Right forelimb (tissue), 1 donor: Measurements from ENCODE around the gene SESTD1.

Source experiments
- DNase-seq: peaks from one replicate; pipeline ENCODE4 v3.0.0-alpha.2; 2018

The SESTD1 gene

GRCh38 chr2:179181002-179181401 lies 83.6 kb downstream of the SESTD1 start:
- DNase-seq, result no peak

GRCh38 chr2:179180242-179180641 lies 84.4 kb downstream of the SESTD1 start:
- no peak for DNase-seq

GRCh38 chr2:179179719-179180118 lies 84.9 kb downstream of the SESTD1 start:
- no peak for DNase-seq

- DNase-seq, result no peak
These were observed 86.9 kb downstream of the SESTD1 start for GRCh38 chr2:179177694-179178093.

GRCh38 chr2:179174240-179174639 lies 90.4 kb downstream of the SESTD1 start:
- no peak for DNase-seq

GRCh38 chr2:179172894-179173293 lies 91.7 kb downstream of the SESTD1 start:
- no peak for DNase-seq

GRCh38 chr2:179171371-179171770 lies 93.3 kb downstream of the SESTD1 start:
- no peak for DNase-seq

- no peak for DNase-seq
These were observed 93.7 kb downstream of the SESTD1 start for GRCh38 chr2:179170901-179171300.

- no peak for DNase-seq
These were observed 99.2 kb downstream of the SESTD1 start for GRCh38 chr2:179165356-179166000.

GRCh38 chr2:179141206-179141605 lies 123.4 kb downstream of the SESTD1 start:
- DNase-seq, result no peak

- DNase-seq, result no peak
These were observed 124.1 kb downstream of the SESTD1 start for GRCh38 chr2:179140571-179140970.

- no peak for DNase-seq
These were observed 125.1 kb downstream of the SESTD1 start for GRCh38 chr2:179139506-179139905.

GRCh38 chr2:179137200-179137759 lies 127.4 kb downstream of the SESTD1 start:
- DNase-seq, result no peak

GRCh38 chr2:179133016-179133415 lies 131.6 kb downstream of the SESTD1 start:
- DNase-seq, result no peak

GRCh38 chr2:179132076-179132475 lies 132.6 kb downstream of the SESTD1 start:
- no peak for DNase-seq

- no peak for DNase-seq
These were observed 134.1 kb downstream of the SESTD1 start for GRCh38 chr2:179130560-179130959.

- DNase-seq, result no peak
These were observed 134.9 kb downstream of the SESTD1 start for GRCh38 chr2:179129574-179130238.

GRCh38 chr2:179125404-179125803 lies 139.2 kb downstream of the SESTD1 start:
- no peak for DNase-seq

GRCh38 chr2:179124282-179124681 lies 140.3 kb downstream of the SESTD1 start:
- no peak for DNase-seq

GRCh38 chr2:179123272-179123662 lies 141.4 kb downstream of the SESTD1 start:
- no peak for DNase-seq

- DNase-seq, result no peak
These were observed 156.9 kb downstream of the SESTD1 start for GRCh38 chr2:179107737-179108136.

- DNase-seq, result no peak
These were observed 157.8 kb downstream of the SESTD1 start for GRCh38 chr2:179106676-179107428.

- DNase-seq, result no peak
These were observed 158.3 kb downstream of the SESTD1 start for GRCh38 chr2:179106342-179106675.

GRCh38 chr2:179104736-179105135 lies 159.9 kb downstream of the SESTD1 start:
- no peak for DNase-seq
